ENCODE data around the gene TRIAP1.

DNA sequence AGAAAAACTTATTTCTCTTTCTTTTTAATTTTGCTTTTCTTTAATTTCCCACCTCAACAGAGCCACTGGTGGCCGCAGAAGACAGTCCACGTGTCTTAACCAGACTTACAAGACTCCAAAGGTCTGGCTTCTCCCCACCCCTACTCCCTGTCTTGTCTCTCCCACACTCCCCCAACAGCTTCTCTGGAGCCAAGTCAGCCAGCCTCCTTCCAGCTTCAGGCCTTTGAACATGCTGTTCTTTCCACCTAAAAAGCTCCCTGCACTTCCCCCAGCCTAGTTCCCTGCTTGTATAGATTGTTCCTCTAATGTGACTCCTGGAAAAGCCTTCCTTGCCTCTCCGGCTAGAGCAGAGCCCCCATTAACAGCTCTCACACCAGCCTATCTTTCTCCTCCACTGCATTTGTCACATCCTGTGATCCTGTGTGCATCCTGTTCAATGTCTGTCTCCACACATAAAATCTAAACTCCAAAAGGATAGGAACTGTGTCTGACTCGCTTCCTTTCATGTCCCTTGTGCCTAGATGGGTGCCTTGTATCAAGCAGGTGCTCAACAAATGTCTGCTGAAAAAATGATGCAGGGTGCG lies 42.0 kb upstream of the TRIAP1 start:
- TF ChIP-seq, protein P1, sequence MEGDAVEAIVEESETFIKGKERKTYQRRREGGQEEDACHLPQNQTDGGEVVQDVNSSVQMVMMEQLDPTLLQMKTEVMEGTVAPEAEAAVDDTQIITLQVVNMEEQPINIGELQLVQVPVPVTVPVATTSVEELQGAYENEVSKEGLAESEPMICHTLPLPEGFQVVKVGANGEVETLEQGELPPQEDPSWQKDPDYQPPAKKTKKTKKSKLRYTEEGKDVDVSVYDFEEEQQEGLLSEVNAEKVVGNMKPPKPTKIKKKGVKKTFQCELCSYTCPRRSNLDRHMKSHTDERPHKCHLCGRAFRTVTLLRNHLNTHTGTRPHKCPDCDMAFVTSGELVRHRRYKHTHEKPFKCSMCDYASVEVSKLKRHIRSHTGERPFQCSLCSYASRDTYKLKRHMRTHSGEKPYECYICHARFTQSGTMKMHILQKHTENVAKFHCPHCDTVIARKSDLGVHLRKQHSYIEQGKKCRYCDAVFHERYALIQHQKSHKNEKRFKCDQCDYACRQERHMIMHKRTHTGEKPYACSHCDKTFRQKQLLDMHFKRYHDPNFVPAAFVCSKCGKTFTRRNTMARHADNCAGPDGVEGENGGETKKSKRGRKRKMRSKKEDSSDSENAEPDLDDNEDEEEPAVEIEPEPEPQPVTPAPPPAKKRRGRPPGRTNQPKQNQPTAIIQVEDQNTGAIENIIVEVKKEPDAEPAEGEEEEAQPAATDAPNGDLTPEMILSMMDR (IDR thresholded peaks at IDR 0.05): no peak
- TF ChIP-seq POLR2A (IDR thresholded peaks at IDR 0.05) (no peak), POLR2AphosphoS5 (IDR thresholded peaks at IDR 0.05) (no peak), EP300 (IDR thresholded peaks at IDR 0.05) (no peak)
